Fibroblast of lung (primary cell): Measurements from ENCODE around the gene IL17B. TPM values are rescaled to one million over a fixed set of nuclear protein-coding genes. Genes with fewer than 3 reads are reported as not detected.

Experiments
- DNase-seq, 2 donors: peaks; one replicate each; pipeline versions ENCODE4 v3.0.0 to v3.0.0-alpha.2; 2010; ENCODE audit warnings: low read depth in 2 of 2
- H2AFZ ChIP-seq: 2 replicates; pipeline ENCODE4 v1.5.1; 2012; ENCODE audit warnings: low read length, control low read depth, inconsistent platforms
- H3K27ac ChIP-seq: 2 replicates; pipeline ENCODE4 v1.5.1; 2011; ENCODE audit warnings: low read length, control low read depth; ENCODE audit not compliant: insufficient read depth
- H3K27me3 ChIP-seq: 2 replicates; pipeline ENCODE4 v1.5.1; 2011; ENCODE audit warnings: mild to moderate bottlenecking, low read length; ENCODE audit not compliant: control insufficient read depth, insufficient read depth
- H3K36me3 ChIP-seq: 2 replicates; pipeline ENCODE4 v1.5.1; 2011; ENCODE audit warnings: low read length; ENCODE audit not compliant: control insufficient read depth, insufficient read depth
- H3K4me1 ChIP-seq: 2 replicates; pipeline ENCODE4 v1.5.1; 2011; ENCODE audit warnings: low read length; ENCODE audit not compliant: control insufficient read depth, insufficient read depth; ENCODE audit errors: extremely low read depth
- H3K4me2 ChIP-seq: 2 replicates; pipeline ENCODE4 v1.5.1; 2011; ENCODE audit warnings: low read length, control low read depth; ENCODE audit not compliant: insufficient read depth; ENCODE audit errors: extremely low read depth
- H3K4me3 ChIP-seq, 4 experiments: fragments of 200-600 bp in 1 of 4; sonication (generic) in 1 of 4; replicated peaks in 1 of 4; 2 replicates each; pipeline ENCODE4 v1.5.1; 2011 to 2016; ENCODE audit warnings: low read length in 4 of 4, low read depth in 3 of 4, mild to moderate bottlenecking in 3 of 4, control low read depth in 2 of 4, inconsistent platforms in 1 of 4, mixed read lengths in 1 of 4; ENCODE audit not compliant: insufficient read depth in 1 of 4; ENCODE audit errors: control extremely low read depth in 1 of 4
- H3K79me2 ChIP-seq: 2 replicates; pipeline ENCODE4 v1.5.1; 2012; ENCODE audit warnings: mild to moderate bottlenecking, low read length, inconsistent platforms; ENCODE audit not compliant: control insufficient read depth, insufficient read depth
- H3K9ac ChIP-seq: 2 replicates; pipeline ENCODE4 v1.5.1; 2011; ENCODE audit warnings: mild to moderate bottlenecking, low read length, control low read depth; ENCODE audit not compliant: insufficient read depth
- H3K9me3 ChIP-seq: 2 replicates; pipeline ENCODE4 v1.5.1; 2012; ENCODE audit warnings: low read depth, low read length; ENCODE audit not compliant: control insufficient read depth, insufficient read depth
- H4K20me1 ChIP-seq: 2 replicates; pipeline ENCODE4 v1.5.1; 2011; ENCODE audit warnings: low read length; ENCODE audit not compliant: control insufficient read depth, insufficient read depth; ENCODE audit errors: extremely low read depth
- CTCF ChIP-seq, 2 donors: IDR thresholded peaks in 1 of 2; conservative IDR thresholded peaks in 1 of 2; 1 replicate in 1 of 2; 2 replicates in 1 of 2; pipeline ENCODE4 v1.5.1; 2011 to 2012; ENCODE audit warnings: low read length in 2 of 2, control low read depth in 1 of 2, inconsistent platforms in 1 of 2, low read depth in 1 of 2, mild to moderate bottlenecking in 1 of 2
- EZH2 ChIP-seq: IDR thresholded peaks from 2 replicates; pipeline ENCODE4 v1.5.1; 2012; ENCODE audit warnings: low read length, control low read depth, mild to moderate bottlenecking; ENCODE audit errors: missing control alignments
- polyA plus RNA-seq, 2 donors: library from polyadenylated mRNA; depleted of rRNA in 1 of 2; stranded (reverse) in 1 of 2; unstranded in 1 of 2; fragments of >200 nt; gene quantifications; 2 replicates each; pipeline ENCODE4 v1.2.1, GENCODE V29; 2011 to 2012; ENCODE audit warnings: missing spikeins in 1 of 2
- total RNA-seq: library from RNA; depleted of rRNA; stranded (reverse); fragments of >200 nt; gene quantifications from 2 replicates; pipeline ENCODE4 v1.2.1, GENCODE V29; 2014

Gene IL17B
- total and polyA plus RNA-seq, 2 donors (not counting 1 experiment from before 2014, with no cell fraction given) = 0.34 TPM; not detected in 1

- Histone ChIP-seq H3K27ac (peak overlapping the region; percentile 90), H3K27me3 (no peaks in the 10 kb centered on the region), H3K9ac (peak overlapping the region; percentile 88), H2AFZ (no peak overlapping the region), H3K79me2 (peaks cover 78% of the 10 kb centered on the region), H3K9me3 (no peaks in the 10 kb centered on the region), H3K4me2 (peak overlapping the region; percentile 74), H3K4me3 (peak overlapping the region; percentile 70 to 95 (median 87)), H3K4me1 (peaks cover 46% of the 10 kb centered on the region), H3K36me3 (peaks cover 5% of the 10 kb centered on the region), H4K20me1 (no peaks in the 10 kb centered on the region)
- TF ChIP-seq CTCF (conservative IDR thresholded peaks at IDR 0.05 in 1 of 2, IDR thresholded peaks at IDR 0.05 in 1 of 2; ENCODE audit: low read depth in 1 of 2, low read length in 2 of 2) (no peak), EZH2 (no peak)
- no peak for DNase-seq
Observed at GRCh38 chr5:149409268-149409948, 30.3 kb upstream of the IL17B start.

DNA sequence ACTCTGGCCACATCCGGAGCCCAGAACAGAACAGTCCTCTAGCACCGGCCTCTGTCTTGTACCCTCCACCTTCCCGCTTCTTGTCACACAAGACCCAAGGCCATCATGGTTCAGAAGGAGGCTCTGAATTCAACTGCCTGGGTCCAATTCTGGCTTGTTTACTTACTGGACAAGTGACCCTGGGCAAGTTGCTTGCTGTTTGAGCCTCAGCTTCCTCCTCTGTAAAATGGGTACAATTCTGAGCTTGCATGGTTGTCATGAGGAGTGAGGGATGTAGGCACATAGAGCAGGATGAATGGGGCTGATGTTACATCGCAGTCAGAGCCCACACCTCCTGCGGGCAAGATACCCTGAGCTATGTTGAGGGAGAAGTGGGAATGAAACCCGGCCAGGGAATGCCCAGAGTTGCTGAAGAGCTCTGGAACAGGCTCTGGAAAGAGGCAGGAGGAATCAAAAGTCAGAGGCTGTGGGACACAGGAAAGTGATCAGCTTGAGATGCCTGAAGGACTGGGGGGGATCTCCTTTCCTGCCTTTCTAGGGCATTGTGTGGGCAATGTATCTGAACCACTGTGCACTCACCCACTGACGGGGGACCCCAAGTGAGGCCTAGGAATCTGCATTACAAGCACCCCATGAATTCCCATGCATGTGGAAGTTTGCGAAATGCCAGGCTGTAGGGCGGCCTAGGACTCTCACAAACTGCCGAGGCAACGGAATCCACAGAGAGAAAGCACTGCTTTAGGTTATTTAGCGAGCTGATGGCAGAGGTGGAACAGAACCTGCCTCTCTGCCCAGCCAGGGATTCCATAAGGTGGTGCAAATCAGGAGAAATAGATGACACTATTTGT, 29.4 kb upstream of the IL17B start:
- peak overlapping the region; percentile 74 for H3K4me2 ChIP-seq
- DNase-seq = no peak
- TF ChIP-seq EZH2 (no peak), CTCF (conservative IDR thresholded peaks at IDR 0.05 in 1 of 2, IDR thresholded peaks at IDR 0.05 in 1 of 2; ENCODE audit: low read depth in 1 of 2, low read length in 2 of 2) (no peak)
- H2AFZ ChIP-seq = no peak overlapping the region
- H3K4me1 ChIP-seq = peaks cover 49% of the 10 kb centered on the region
- peak overlapping the region; percentile 90 for H3K27ac ChIP-seq
- peak overlapping the region; percentile 88 for H3K9ac ChIP-seq
- peaks cover 4% of the 10 kb centered on the region for H3K36me3 ChIP-seq
- H4K20me1 ChIP-seq = no peaks in the 10 kb centered on the region
- no peaks in the 10 kb centered on the region for H3K27me3 ChIP-seq
- peak overlapping the region; percentile 70 to 95 (median 87) for H3K4me3 ChIP-seq
- no peaks in the 10 kb centered on the region for H3K9me3 ChIP-seq
- H3K79me2 ChIP-seq = peaks cover 69% of the 10 kb centered on the region
